Measurements from ENCODE around the gene USP49.

DNA sequence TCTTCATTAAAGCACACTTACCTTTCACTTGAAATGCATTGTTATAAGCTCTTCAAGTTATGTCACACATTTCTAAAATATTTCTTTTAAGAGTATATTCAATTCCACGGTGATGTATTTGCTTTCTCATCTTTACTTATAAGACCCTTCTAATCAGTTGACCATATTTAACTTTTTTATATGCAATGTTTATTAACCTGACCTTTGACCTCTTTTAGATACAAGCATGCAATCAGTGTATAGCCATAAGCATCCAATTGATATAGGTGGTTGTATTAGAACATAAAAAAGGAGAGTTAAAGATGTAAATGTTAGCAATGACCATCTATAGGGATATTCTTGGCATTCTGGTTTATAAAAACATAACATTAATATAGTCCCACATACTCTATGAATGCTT is 9.2 kb downstream of the USP49 start:
- TF ChIP-seq POLR2A (IDR thresholded peaks at IDR 0.05): no peak
- TF ChIP-seq, protein P1, sequence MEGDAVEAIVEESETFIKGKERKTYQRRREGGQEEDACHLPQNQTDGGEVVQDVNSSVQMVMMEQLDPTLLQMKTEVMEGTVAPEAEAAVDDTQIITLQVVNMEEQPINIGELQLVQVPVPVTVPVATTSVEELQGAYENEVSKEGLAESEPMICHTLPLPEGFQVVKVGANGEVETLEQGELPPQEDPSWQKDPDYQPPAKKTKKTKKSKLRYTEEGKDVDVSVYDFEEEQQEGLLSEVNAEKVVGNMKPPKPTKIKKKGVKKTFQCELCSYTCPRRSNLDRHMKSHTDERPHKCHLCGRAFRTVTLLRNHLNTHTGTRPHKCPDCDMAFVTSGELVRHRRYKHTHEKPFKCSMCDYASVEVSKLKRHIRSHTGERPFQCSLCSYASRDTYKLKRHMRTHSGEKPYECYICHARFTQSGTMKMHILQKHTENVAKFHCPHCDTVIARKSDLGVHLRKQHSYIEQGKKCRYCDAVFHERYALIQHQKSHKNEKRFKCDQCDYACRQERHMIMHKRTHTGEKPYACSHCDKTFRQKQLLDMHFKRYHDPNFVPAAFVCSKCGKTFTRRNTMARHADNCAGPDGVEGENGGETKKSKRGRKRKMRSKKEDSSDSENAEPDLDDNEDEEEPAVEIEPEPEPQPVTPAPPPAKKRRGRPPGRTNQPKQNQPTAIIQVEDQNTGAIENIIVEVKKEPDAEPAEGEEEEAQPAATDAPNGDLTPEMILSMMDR (IDR thresholded peaks at IDR 0.05): no peak

All from uterus (tissue), 2 donors.